ENCODE measurements around the gene CDK11A. TPM values are rescaled to one million over a fixed set of nuclear protein-coding genes. Genes with fewer than 3 reads are reported as not detected.

CDK11A gene
- total RNA-seq, 1 donor from 2014 or later = 26.0 TPM

GRCh38 chr1:1759456-1760344, 35.5 kb upstream of the CDK11A start:
- Mint-ChIP-seq H3K27me3 (ENCODE audit: low read depth) (no peaks in the 10 kb centered on the region), H3K4me1 (ENCODE audit: low read depth) (no peaks in the 10 kb centered on the region), H3K4me3 (ENCODE audit: unreplicated experiment) (no peak overlapping the region), H3K9me3 (ENCODE audit: low read depth) (no peaks in the 10 kb centered on the region), H3K27ac (ENCODE audit: unreplicated experiment) (no peak overlapping the region), H3K36me3 (ENCODE audit: low read depth) (peaks cover 14% of the 10 kb centered on the region)
- DNase-seq (ENCODE audit: low spot score) = peak; percentile 90
- TF ChIP-seq CTCF (IDR thresholded peaks at IDR 0.05) = no peak

GRCh38 chr1:1758692-1759455, 34.7 kb upstream of the CDK11A start:
- Mint-ChIP-seq H3K36me3 (ENCODE audit: low read depth) (peaks cover 15% of the 10 kb centered on the region), H3K27ac (ENCODE audit: unreplicated experiment) (no peak overlapping the region), H3K9me3 (ENCODE audit: low read depth) (no peaks in the 10 kb centered on the region)

GRCh38 chr1:1758059-1758621, 34.0 kb upstream of the CDK11A start:
- peak; percentile 91 for DNase-seq (ENCODE audit: low spot score)
- no peaks in the 10 kb centered on the region for H3K4me1 Mint-ChIP-seq (ENCODE audit: low read depth)
- H3K27me3 Mint-ChIP-seq (ENCODE audit: low read depth) = no peaks in the 10 kb centered on the region
- H3K27ac Mint-ChIP-seq (ENCODE audit: unreplicated experiment) = no peak overlapping the region
- no peaks in the 10 kb centered on the region for H3K9me3 Mint-ChIP-seq (ENCODE audit: low read depth)
- H3K4me3 Mint-ChIP-seq (ENCODE audit: unreplicated experiment) = no peak overlapping the region
- H3K36me3 Mint-ChIP-seq (ENCODE audit: low read depth) = peaks cover 16% of the 10 kb centered on the region
- no peak for TF ChIP-seq CTCF (IDR thresholded peaks at IDR 0.05)

More at GRCh38 chr1:1758692-1759455, 34.7 kb upstream of the CDK11A start:
- H3K4me1 Mint-ChIP-seq (ENCODE audit: low read depth) = no peaks in the 10 kb centered on the region
- no peaks in the 10 kb centered on the region for H3K27me3 Mint-ChIP-seq (ENCODE audit: low read depth)
- H3K4me3 Mint-ChIP-seq (ENCODE audit: unreplicated experiment) = no peak overlapping the region
- DNase-seq (ENCODE audit: low spot score) = peak; percentile 84
- TF ChIP-seq CTCF (IDR thresholded peaks at IDR 0.05) = no peak

- Mint-ChIP-seq H3K9me3 (ENCODE audit: low read depth) (no peaks in the 10 kb centered on the region), H3K27ac (ENCODE audit: unreplicated experiment) (no peak overlapping the region), H3K4me1 (ENCODE audit: low read depth) (no peaks in the 10 kb centered on the region), H3K27me3 (ENCODE audit: low read depth) (no peaks in the 10 kb centered on the region), H3K4me3 (ENCODE audit: unreplicated experiment) (no peak overlapping the region), H3K36me3 (ENCODE audit: low read depth) (peaks cover 16% of the 10 kb centered on the region)
- TF ChIP-seq CTCF (IDR thresholded peaks at IDR 0.05) = no peak
- DNase-seq (ENCODE audit: low spot score) = no peak
Measured at GRCh38 chr1:1757422-1758058, 33.4 kb upstream of the CDK11A start.
